Peyer's patch (tissue), 4 donors: ENCODE data around the gene ADNP2.

Experiments
- POLR2A ChIP-seq, 2 donors: fragments of 450-650 bp; IDR thresholded peaks; one replicate each; pipeline ENCODE4 v1.5.1; 2017; ENCODE audit warnings: antibody characterized with exemption in 2 of 2, mild to moderate bottlenecking in 2 of 2, moderate library complexity in 2 of 2
- TF ChIP-seq, protein P1 (sequence below), 6 experiments: fragments of 450-650 bp in 4 of 6; fragments of 200-600 bp in 2 of 6; sonication (generic) in 1 of 6; IDR thresholded peaks; one replicate each; pipeline ENCODE4 v1.5.1; 2017 to 2019; ENCODE audit warnings: antibody characterized with exemption in 6 of 6, mild to moderate bottlenecking in 3 of 6, moderate library complexity in 1 of 6

DNA sequence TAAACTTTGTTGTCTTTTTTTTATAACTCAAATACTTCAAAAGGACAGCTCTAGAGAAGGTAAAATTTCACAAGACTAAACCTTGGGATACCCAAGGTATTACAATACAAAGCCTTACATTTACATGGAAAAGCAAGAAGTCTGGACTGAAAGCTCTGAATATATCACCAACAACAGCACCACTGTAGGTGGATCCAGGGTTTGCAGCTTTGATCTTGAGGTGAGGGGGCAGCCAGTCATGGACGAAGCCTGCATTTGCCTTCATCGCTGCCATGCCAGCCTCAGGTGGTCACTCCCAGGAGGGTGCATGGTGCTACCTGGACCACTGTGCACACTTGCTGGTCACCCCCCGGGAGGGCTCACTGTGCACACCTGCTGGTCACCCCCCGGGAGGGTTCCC is 38.2 kb upstream of the ADNP2 start:
- no peak for TF ChIP-seq POLR2A (IDR thresholded peaks at IDR 0.05)
- TF ChIP-seq, protein P1, sequence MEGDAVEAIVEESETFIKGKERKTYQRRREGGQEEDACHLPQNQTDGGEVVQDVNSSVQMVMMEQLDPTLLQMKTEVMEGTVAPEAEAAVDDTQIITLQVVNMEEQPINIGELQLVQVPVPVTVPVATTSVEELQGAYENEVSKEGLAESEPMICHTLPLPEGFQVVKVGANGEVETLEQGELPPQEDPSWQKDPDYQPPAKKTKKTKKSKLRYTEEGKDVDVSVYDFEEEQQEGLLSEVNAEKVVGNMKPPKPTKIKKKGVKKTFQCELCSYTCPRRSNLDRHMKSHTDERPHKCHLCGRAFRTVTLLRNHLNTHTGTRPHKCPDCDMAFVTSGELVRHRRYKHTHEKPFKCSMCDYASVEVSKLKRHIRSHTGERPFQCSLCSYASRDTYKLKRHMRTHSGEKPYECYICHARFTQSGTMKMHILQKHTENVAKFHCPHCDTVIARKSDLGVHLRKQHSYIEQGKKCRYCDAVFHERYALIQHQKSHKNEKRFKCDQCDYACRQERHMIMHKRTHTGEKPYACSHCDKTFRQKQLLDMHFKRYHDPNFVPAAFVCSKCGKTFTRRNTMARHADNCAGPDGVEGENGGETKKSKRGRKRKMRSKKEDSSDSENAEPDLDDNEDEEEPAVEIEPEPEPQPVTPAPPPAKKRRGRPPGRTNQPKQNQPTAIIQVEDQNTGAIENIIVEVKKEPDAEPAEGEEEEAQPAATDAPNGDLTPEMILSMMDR (IDR thresholded peaks at IDR 0.05) = no peak
